ENCODE measurements around the gene WDR1. TPM values are rescaled to one million over a fixed set of nuclear protein-coding genes. Genes with fewer than 3 reads are reported as not detected.
A peak's percentile ranks its signal among the peaks of the same experiment; 100 is the strongest.

Gene WDR1
- total RNA-seq, 1 experiment from 2014 or later, result 367 TPM

- H2BK15ac ChIP-seq (ENCODE audit: low read depth, low read length), result no peak overlapping the region
- no peaks in the 10 kb centered on the region; a peak in 1 of 7 replicates for H3K36me3 Mint-ChIP-seq (ENCODE audit: insufficient read depth in 1 of 3, low read depth in 3 of 3)
- peak; percentile 58 for DNase-seq
- H3K4me1 ChIP-seq (ENCODE audit: insufficient read depth, low read length), result peaks cover 2% of the 10 kb centered on the region; the same call in 1 of the 2 replicates
- no peaks in the 10 kb centered on the region for H3K9me3 ChIP-seq (ENCODE audit: control insufficient read depth, low read depth, low read length)
- no peak overlapping the region for H2BK5ac ChIP-seq (ENCODE audit: insufficient read length, low read length)
- H2AK5ac ChIP-seq (ENCODE audit: insufficient read length, low read length), result no peak overlapping the region
- no peaks in the 10 kb centered on the region for H3K79me1 ChIP-seq (ENCODE audit: insufficient read depth, low read depth, low read length, poor library complexity, severe bottlenecking)
- no peaks in the 10 kb centered on the region for H3K9me3 Mint-ChIP-seq
- H3K4ac ChIP-seq (ENCODE audit: low read depth, low read length), result no peak overlapping the region
- H3K23me2 ChIP-seq (ENCODE audit: insufficient read length, low read depth, low read length, poor library complexity, severe bottlenecking), result no peaks in the 10 kb centered on the region
- peak overlapping the region in 1 of 3 experiments; percentile 9; a peak in 1 of 7 replicates for H3K27ac Mint-ChIP-seq
- H2BK20ac ChIP-seq (ENCODE audit: low read depth, low read length, poor library complexity, severe bottlenecking), result no peak overlapping the region
- no peak overlapping the region for H4K5ac ChIP-seq (ENCODE audit: insufficient read length, low read depth, low read length)
- peak overlapping the region; percentile 66 for H3K14ac ChIP-seq (ENCODE audit: insufficient read depth, low read length)
- no CpG with 5 or more reads among the region's 12 CpGs for WGBS (ENCODE audit: extremely low coverage, insufficient read length, low lambda C conversion rate)
- H3K27me3 ChIP-seq (ENCODE audit: insufficient read depth, low read length), result no peaks in the 10 kb centered on the region
- H4K8ac ChIP-seq (replicated peaks; ENCODE audit: insufficient read length, low read depth, low read length), result no peak overlapping the region
- no peak overlapping the region for H3K27ac ChIP-seq (ENCODE audit: insufficient read length, low read depth, low read length)
- H2BK120ac ChIP-seq (ENCODE audit: low read depth, low read length, poor library complexity, severe bottlenecking), result no peak overlapping the region
- H3K4me3 Mint-ChIP-seq, result no peak overlapping the region
- H3K4me1 Mint-ChIP-seq, result peaks cover 29 to 36% of the 10 kb centered on the region in 2 experiments
- no peak overlapping the region for H3K18ac ChIP-seq (ENCODE audit: insufficient read length, low read depth, low read length)
- H3K27me3 Mint-ChIP-seq (ENCODE audit: low read depth), result peaks cover 5% of the 10 kb centered on the region; the same call in 1 of the 2 replicates
- no peak for TF ChIP-seq CTCF (conservative IDR thresholded peaks at IDR 0.05)
- H3K4me2 ChIP-seq (ENCODE audit: insufficient read depth, insufficient read length, low read length), result no peak overlapping the region
- no peak overlapping the region for H3K9ac ChIP-seq (ENCODE audit: extremely low read depth, insufficient read length, low read length)
- no peak overlapping the region for H2AFZ ChIP-seq (ENCODE audit: low read length)
- no peaks in the 10 kb centered on the region for H4K20me1 ChIP-seq (ENCODE audit: control insufficient read depth, insufficient read depth, insufficient read length)
- no peaks in the 10 kb centered on the region for H3K79me2 ChIP-seq (ENCODE audit: insufficient read depth, low read length)
- H3K56ac ChIP-seq (ENCODE audit: insufficient read length, low read depth, low read length), result no peak overlapping the region
- H4K91ac ChIP-seq (ENCODE audit: insufficient read length, low read depth, low read length), result no peak overlapping the region
- no peak overlapping the region for H2BK12ac ChIP-seq (ENCODE audit: insufficient read length, low read depth, low read length)
- no peak overlapping the region for H3K23ac ChIP-seq (ENCODE audit: insufficient read length, low read depth, low read length)
- H3T11ph ChIP-seq (ENCODE audit: low read length), result no peak overlapping the region
Measured at GRCh38 chr4:10123227-10124101, 6.9 kb upstream of the WDR1 start.

Measured in H9 (cell line).